ENCODE results near the gene MAST4. TPM values are rescaled to one million over a fixed set of nuclear protein-coding genes. Genes with fewer than 3 reads are reported as not detected.

MAST4 gene
- total and polyA plus RNA-seq, 2 of the 4 experiments (the other 2 are of a cell fraction) = 4.8 to 6.8 TPM

GRCh38 chr5:67004730-67005350 lies 408.6 kb downstream of the MAST4 start:
- Histone ChIP-seq H2BK20ac (ENCODE audit: low read depth, low read length) (peak overlapping the region; percentile 78), H3K4me3 (ENCODE audit: insufficient read depth, low read depth, low read length) (peak overlapping the region; percentile 54), H3K27me3 (ENCODE audit: control insufficient read depth, insufficient read depth, low read length) (no peaks in the 10 kb centered on the region), H3K79me1 (ENCODE audit: low read depth in 1 of 2, low read length in 2 of 2) (peaks cover 19 to 43% of the 10 kb centered on the region in 2 experiments), H3K56ac (ENCODE audit: extremely low read depth, insufficient read depth, low read length) (peak overlapping the region; percentile 91), H3K9ac (ENCODE audit: low read depth, low read length) (peak overlapping the region; percentile 90), H2BK120ac (ENCODE audit: low read depth, low read length) (peak overlapping the region; percentile 91), H4K8ac (ENCODE audit: low read depth in 2 of 2, low read length in 2 of 2) (peak overlapping the region; percentile 83 to 94; a peak in 3 of 4 replicates), H4K20me1 (ENCODE audit: insufficient read depth, low read length) (no peaks in the 10 kb centered on the region), H3K4me2 (ENCODE audit: low read depth, low read length) (peak overlapping the region; percentile 80), H4K91ac (ENCODE audit: insufficient read depth, low read depth, low read length) (peak overlapping the region; percentile 76), H2AFZ (replicated peaks; ENCODE audit: low read length, poor library complexity) (peak overlapping the region; percentile 87), H2AK9ac (replicated peaks; ENCODE audit: low read depth, low read length, poor library complexity) (peak overlapping the region; percentile 89), H3K4me1 (ENCODE audit: control insufficient read depth, insufficient read depth, low read length) (peaks cover 6% of the 10 kb centered on the region), H3K9me3 (ENCODE audit: control insufficient read depth, insufficient read depth, low read length) (no peaks in the 10 kb centered on the region), H3K4ac (ENCODE audit: low read depth, low read length) (peak overlapping the region; percentile 96), H3K23ac (ENCODE audit: low read depth, low read length) (peak overlapping the region; percentile 99), H3K9me1 (ENCODE audit: insufficient read depth, low read length) (peaks cover 7% of the 10 kb centered on the region), H3K36me3 (ENCODE audit: control insufficient read depth, insufficient read depth, low read length) (no peaks in the 10 kb centered on the region), H2AK5ac (ENCODE audit: low read depth, low read length) (no peak overlapping the region; the same call in 1 of the 2 replicates), H3K14ac (replicated peaks; ENCODE audit: low read depth, low read length) (peak overlapping the region; percentile 98), H2BK5ac (ENCODE audit: low read depth, low read length, poor library complexity, severe bottlenecking) (peak overlapping the region; percentile 73), H4K5ac (ENCODE audit: low read depth, low read length) (peak overlapping the region; percentile 50), H3K18ac (ENCODE audit: low read depth, low read length) (peak overlapping the region; percentile 58), H3K27ac (ENCODE audit: insufficient read depth, low read length) (peak overlapping the region; percentile 52), H2BK15ac (ENCODE audit: low read depth, low read length) (peak overlapping the region; percentile 76)
- TF ChIP-seq CHD1 (IDR thresholded peaks at IDR 0.05; ENCODE audit: low read depth, low read length) (no peak), BHLHE40 (IDR thresholded peaks at IDR 0.05; ENCODE audit: low read depth, low read length) (no peak), MXI1 (IDR thresholded peaks at IDR 0.05; ENCODE audit: borderline replicate concordance, low read depth, low read length) (no peak), USF2 (IDR thresholded peaks at IDR 0.05; ENCODE audit: low read depth, low read length) (no peak), CTCF (conservative IDR thresholded peaks at IDR 0.05; ENCODE audit: low read depth, low read length) (no peak), POLR2A (IDR thresholded peaks at IDR 0.05; ENCODE audit: low read depth, low read length) (no peak; the same call in 1 of the 2 replicates), MAZ (IDR thresholded peaks at IDR 0.05; ENCODE audit: borderline replicate concordance, low read depth, low read length) (no peak), RFX5 (IDR thresholded peaks at IDR 0.05; ENCODE audit: low read depth, low read length) (no peak), SMC3 (IDR thresholded peaks at IDR 0.05; ENCODE audit: low read depth, low read length) (no peak; the same call in 1 of the 2 replicates), NFE2L2 (IDR thresholded peaks at IDR 0.05; ENCODE audit: low read depth, low read length) (no peak), RAD21 (IDR thresholded peaks at IDR 0.05; ENCODE audit: low read length) (no peak), MAFK (IDR thresholded peaks at IDR 0.05; ENCODE audit: low read depth, low read length) (no peak)
- ChIA-PET POLR2A (ENCODE audit: unreplicated experiment) (interaction anchor here (0.6 kb wide), 2 partner anchors 26 to 755 kb away, joined by 3 read pairs; no protein-coding TSS in a partner anchor), CTCF (interaction anchor here (0.8 kb wide), 1 partner anchor 18 kb away, joined by 3 read pairs; no protein-coding TSS in a partner anchor)
- intact Hi-C loops (cut with micrococcal nuclease) (loop anchor here (2.0 to 5.0 kb wide), 3 partner anchors 46 to 147 kb away; no protein-coding TSS in a partner anchor), in situ Hi-C loops (cut with MboI; ENCODE audit: low sequenced_read_pairs) (no loop called here), dilution Hi-C loops (cut with HindIII; ENCODE audit: low sequenced_read_pairs, unreplicated experiment) (no loop called here)
- TSS peak; percentile 80 for BruUV-seq (replicated peaks)
- DNase-seq (no peak), ATAC-seq (ENCODE audit: low read depth) (no peak)
- WGBS, 2 experiments (ENCODE audit: extremely low coverage in 2 of 2, insufficient read length in 1 of 2) = 13% methylated on average over 3 of the region's 11 CpGs; no CpG with 5 or more reads in 1 of the 2 experiments

Data from IMR-90 (cell line).